CD4-positive, alpha-beta T cell treated with Interferon gamma for 1 hour (primary cell): ENCODE results near the gene HNRNPM.
A peak's percentile ranks its signal among the peaks of the same experiment; 100 is the strongest.

ENCODE experiments used
- DNase-seq: peaks from one replicate; pipeline ENCODE4 v3.0.0-alpha.2; 2020

Gene HNRNPM

DNA sequence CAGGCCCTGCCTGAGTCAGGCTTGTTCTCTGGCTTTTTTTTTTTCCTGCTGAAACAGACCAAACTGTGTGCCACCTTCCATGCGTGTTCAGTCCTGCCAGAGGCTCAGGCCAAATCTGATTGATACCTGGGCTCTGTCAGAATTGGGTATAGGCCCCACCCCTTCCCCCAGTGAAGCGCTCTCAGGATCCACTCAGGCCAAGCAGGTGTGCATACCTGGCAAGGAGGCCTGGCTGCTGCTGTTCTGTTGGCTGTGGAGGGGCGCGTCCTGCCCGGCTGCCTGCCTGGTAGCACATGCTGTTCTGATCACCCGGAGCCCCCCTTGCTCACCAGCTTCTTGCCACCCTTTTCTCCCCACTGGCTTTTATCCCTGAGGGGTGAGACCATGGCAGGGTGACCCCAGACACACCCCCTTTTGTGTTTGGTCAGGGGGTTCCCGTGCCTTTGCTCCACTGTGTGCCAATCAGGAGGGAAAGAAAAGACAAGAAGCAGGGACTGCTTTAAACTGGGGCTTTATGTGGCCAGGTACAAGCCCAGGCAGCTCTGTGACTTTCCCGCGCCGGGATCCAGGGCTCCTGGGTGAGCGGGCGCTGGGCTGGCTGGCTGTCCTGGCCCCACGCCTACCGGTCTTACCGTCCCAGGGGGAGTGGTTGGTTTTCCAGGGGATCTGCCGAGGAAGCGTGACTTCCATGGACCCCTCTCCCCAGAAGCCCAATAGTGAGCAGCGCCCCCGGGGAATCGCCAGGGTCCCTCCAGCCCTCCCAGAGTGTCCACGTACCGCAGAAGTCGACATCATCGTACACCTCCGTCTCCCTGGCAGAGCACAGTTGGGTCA lies 45.0 kb downstream of the HNRNPM start:
- no peak for DNase-seq

DNA sequence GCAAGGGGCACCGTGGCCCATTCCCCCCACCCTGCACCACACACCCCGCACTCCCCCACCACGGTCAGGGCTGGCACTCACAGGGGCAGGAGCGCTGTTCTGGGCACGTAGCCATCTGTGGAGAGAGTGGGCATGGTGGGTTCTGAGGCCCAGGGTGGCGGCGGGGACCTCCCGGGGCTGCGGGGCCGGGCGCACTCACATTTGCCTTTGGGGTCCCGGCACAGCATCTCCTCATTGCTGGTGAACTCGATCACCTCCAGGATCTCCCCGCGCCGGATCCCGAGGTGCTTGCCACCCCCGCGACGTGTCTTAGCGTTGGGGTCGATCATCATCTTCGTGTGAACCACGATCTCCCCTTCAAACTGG lies 45.6 kb downstream of the HNRNPM start:
- DNase-seq = no peak

DNA sequence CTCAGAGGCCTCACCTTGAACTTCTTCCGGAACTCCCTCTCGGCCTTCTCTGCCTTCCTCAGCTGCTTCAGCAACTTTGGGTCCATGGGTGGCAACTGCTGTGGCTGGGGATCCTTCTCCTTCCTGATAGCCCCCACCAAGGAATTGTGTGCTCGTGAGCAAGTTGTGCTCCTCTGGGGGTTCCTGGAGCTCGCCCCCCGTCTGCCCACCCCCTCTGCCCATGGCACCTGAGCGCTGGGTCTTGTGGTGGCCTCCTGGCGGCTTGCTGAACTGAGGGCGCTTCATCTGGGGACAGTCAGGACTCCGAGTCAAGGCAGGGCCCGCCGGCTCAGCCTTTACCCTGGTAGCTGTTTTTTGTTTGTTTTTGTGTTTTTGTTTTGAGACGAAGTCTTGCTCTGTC lies 46.1 kb downstream of the HNRNPM start:
- DNase-seq = no peak

DNA sequence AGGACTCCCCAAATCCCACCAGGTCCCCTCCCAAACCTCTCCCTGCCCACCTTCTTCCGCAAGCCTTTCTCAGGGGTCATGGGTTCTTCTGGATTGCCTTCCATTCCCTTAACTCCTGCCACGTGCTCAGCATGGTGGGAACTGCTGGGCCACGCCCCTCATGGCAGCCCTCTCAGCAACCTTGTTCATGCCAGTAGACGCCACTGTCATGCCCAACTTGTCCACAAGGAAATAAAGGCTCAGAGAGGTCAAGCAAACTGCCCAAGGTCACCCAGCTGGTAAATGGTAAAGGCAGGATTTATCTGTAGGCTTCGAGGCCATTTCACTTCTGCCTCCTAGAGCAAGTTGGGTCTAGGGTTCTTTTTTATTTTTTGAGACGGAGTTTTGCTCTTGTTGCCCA lies 46.8 kb downstream of the HNRNPM start:
- no peak for DNase-seq

DNA sequence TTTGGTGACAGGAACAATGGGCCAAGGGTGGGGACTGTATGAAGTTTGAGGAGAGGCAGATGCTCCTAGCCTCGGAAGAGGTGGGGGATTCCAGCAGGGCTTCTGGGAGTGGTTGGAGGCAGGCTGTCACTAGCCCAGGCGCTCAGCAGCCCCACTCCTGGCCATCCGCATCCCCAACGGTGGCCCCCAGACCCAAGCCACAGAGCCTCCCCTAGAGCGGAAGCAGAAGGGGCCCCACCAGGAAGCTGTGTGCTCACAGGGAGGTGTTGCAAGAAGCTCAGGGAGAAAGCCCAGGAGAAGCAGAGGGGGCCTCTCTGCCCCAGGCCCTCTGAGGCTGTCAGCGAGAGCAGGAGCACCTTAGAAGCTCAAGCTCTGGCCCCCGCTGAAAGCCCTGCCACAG lies 49.4 kb downstream of the HNRNPM start:
- DNase-seq = peak; percentile 24

DNA sequence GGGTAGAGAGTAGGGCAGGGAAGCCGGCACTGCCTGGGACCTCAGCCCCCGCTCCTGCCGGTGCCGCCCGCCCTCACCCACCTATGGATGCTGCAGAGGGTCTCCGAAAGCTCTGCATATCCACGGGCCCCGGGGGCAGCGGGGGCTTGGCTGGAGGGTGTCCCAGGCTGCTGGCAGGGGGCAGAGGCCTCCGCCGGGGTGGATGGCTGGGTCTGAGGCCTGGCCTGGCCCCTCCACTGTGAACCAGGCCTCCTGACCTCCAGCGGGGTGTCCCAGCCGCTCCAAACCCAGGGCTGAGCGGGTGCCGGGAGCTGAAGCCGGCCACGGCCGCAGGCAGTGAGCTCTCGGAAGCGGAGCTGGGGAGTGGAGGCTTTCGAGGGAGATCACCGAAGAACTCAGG lies 53.5 kb downstream of the HNRNPM start:
- no peak for DNase-seq

DNA sequence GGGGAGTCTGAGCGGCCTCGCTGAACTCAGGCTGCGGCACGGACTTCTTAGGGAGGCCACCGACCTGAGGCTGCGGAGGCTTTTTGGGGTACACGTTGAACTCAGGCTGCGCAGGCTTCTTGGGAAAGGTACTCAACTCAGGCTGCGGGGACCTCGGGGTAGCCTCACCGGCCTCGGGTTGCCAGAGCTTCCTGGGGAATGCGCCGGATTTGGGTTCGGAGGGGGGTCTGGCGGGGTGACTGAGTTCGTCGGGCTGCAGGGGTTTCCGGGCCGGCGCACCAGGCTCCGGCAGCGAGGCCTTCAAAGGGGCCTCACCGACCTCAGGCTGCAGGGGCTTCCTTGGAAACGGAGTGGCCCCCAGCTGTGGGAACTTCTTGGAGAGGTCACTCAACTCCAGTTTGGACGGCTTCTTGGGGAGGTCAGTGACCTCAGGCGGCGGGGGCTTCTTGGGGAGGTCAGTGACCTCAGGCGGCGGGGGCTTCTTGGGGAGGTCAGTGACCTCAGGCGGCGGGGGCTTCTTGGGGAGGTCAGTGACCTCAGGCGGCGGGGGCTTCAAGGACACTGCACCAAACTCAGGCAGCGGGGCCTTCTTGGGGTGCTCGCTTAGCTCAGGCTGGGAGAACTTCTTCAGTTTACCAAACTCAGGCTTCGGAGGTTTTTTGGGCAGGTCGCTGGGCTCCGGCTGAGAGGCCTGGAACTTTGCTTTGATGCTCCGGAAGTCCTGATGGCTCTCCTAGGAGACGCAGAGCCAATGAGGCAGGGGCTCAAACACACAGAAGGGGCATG lies 54.5 kb downstream of the HNRNPM start:
- DNase-seq = no peak

DNA sequence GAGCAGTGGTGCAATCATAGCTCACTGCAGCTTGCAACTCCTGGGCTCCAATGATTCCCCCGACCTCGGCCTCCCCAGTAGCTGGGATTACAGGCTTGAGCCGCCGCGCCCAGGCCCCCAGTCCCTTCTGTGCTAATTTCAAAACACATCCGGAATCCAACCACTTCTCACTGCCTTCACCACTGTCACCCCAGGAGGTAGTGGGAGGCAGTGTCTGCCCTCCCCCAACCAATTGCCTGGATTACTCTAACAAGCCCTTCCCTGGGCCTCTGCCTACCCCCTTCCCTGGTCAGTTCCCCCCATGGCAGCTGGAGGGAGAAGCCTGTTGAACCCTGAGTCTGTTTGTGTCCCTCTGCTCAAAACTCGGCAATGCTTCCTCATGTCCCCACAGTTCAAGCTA lies 55.4 kb downstream of the HNRNPM start:
- peak; percentile 11 for DNase-seq

DNA sequence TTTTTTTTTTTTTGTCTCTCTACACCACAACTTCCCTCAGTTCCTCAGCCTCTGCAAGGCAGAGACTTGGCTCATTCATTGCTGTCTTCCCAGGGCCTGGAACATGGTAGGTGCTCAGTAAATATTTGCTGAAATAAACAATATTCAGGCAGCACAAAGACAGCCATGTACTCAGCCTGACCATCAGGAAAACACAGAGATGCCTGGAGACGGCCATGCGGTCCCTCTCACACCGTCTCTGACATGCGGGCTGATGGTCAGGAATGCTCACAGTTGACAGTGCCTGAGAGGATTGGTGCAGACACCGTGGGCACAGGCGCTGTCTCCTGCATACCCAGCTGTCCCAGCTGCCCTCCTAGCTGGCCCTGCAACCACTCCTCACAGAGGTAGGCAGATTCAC lies 56.7 kb downstream of the HNRNPM start:
- DNase-seq = no peak

DNA sequence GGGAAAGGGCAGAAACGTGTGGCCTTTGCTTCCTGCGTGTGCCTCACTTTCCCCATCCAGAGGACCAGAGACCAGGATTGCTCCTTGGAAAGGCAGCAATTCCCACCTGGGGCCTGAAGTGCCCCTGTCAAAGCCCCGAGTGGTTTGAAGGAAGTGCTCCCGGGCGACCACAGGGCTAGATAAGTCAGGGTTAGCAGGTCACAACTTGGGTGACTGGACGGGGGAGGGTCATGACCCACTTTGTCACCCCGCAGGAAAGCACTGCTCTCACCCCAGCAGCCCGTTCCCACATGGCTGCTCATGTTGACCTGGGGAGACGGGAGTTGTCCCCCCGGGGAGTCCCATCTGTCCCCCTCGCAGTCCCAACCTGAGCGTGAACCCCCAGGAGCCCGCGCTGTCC lies 57.2 kb downstream of the HNRNPM start:
- DNase-seq = no peak

DNA sequence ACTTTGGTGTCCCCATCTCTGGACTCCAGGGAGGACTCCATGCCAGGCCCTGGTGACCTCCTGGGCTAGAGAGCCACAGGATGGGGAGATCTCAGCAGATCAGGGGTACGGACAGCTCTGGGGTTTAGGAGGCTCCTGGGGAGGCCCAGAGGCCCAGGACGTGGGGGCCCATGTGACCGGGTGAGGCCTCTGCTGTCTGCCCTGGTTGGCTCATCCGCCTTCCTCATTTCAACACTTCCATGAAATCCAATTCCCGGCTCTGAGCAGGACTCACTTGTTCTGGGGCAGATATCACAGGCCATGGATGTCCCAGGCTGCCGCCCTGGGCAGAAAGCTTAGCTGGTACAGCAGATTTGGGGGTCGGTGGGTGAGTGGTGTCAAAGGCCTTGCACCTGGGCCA lies 58.7 kb downstream of the HNRNPM start:
- peak; percentile 39 for DNase-seq

DNA sequence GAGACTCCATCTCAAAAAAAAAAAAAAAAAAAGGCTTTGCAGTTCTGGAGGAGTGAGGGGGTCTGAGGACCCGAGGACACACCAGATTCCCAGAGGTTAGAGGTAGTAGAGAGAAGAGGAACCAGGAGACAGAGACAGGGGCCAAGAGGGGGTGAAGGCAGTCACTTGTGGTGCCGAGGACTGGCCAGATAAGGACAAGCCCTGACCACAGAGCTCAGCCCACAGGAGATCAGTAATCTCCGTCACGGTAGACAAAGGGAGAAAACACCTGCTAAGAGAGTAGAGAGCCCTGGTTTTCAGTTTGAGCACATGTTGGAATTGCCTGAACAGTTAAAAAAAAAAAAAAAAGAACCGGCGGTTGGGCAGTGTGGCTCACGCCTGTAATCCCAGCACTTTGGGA lies 59.4 kb downstream of the HNRNPM start:
- DNase-seq = no peak

DNA sequence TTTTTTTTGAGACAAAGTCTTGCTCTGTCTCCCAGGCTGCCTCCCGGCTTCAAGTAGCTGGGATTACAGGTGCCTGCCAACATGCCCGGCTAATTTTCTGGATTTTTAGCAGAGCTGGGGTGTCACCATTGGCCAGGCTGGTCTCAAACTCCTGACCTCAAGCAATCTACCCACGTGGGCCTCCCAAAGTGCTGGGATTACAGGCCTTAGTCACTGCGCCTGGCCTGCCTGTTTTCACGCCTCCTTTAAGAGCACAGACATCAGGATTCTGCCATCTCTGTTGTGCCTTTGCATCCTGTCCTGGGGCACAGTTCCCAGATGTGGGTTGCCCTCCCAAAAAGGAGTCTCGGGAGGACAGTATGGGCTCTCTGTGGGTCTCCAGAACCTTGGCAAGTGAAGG lies 60.1 kb downstream of the HNRNPM start:
- no peak for DNase-seq

DNA sequence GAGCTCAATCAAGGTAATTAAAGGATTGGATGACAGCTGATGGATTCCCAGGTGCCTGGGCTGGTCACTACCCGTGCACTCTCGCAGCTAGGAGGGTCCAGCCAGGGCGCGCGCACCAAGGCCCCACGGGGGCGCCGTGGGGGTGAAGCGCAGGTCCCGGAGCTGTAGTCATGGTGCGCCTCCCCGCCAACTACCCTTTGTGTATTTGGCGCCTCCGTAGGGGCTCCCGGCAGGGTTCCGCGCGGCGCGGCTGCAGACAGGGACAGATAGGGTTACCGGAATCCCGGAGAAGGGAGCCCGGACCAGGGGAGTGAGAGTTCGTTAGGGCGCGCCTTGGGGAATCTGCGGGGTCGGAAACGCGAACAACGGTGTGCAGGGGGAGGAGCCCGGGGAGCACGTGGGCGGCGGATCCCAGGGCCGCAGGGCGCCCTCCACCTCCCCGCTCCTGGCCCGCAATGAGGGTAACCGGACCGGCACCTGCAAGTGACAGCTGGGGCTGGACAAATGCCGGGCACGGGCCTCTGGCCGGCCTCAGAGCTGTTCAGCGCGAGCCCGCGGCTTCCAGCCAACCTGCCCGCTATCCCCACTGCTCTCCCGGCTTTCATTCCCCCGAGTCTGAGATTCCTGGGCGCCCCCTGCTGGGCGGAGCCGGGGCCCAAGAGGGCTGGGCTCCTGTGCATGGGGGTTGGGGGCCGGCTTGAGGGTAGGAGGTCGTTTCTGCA lies 61.1 kb downstream of the HNRNPM start:
- peak; percentile 52 for DNase-seq

DNA sequence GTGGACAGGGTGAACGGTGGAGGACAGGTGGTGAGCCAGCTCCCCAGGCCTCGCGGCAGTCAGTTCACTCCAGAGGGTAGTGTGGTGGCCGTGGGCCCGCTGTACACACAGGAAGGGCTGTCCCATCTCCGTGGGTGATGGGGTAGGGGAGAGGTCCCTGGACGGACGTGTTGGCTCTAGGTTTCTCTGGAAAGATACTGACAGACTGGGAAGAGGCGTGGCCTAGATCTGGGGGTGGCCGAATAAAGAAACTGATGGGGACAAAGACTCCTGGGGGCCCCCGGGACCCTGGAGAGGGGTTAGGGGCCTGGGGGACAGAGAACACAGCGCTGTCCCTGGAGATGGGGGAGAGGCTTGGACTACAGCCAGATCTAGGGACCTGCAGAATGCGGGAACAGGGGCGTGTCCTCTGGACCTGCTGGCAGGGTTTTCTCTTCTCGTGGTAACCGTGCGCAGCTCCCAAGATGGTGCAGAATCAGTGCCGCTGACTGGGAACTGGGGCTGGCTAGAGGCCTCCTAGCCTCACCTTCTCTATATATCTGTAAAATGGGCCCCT lies 61.7 kb downstream of the HNRNPM start:
- no peak for DNase-seq

DNA sequence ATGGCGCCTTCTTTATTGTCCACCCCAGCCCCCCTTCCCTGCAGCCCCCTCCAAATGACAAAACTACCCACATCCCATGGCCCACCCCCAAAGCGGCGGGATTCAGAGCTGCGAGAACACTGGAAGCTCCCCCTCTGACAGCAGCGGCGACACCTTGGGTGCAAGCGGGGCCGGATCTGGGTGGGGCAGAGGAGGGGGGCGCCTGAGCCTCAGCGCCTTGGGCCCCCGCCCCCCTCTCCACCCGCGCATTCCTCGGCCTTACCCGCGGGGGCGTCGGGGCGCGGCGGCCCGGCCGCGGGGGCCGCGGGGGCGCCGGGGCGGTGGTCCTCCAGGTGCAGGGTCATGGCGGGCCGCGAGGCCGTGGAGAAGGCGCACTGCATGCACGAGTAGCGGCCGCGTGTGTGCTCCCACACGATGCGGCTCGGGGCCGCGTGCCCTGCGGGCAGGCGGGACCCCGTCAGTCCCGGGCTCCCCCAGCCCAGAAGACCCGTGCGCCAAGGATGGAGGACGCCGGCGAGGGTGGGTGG lies 65.9 kb downstream of the HNRNPM start:
- DNase-seq = no peak

DNA sequence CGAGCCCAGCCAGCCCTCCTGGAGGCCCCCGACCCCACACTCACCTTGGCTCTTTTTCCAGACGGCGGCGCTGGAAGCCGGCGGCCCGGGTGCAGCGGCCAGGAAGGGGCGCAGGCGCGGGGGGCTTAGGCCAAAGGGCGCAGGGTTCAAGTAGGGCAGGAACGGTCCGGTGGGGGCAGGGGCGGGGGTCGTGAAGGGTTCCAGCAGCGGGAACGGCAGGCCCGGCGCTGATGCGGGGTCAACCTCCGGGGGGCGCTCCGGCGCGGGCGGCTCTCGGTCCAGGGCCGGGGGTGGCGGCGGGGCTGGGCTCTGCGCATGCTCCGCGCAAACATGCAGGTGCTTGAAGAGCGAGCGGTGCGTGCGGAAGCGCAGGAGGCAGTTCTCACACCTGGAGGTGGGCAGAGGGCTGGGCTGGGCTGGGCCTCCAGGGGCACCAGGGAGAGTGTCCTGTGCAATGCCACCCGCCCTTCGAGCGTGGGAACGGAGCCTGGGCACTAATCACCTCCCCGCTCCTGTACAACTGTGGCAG lies 66.9 kb downstream of the HNRNPM start:
- no peak for DNase-seq

DNA sequence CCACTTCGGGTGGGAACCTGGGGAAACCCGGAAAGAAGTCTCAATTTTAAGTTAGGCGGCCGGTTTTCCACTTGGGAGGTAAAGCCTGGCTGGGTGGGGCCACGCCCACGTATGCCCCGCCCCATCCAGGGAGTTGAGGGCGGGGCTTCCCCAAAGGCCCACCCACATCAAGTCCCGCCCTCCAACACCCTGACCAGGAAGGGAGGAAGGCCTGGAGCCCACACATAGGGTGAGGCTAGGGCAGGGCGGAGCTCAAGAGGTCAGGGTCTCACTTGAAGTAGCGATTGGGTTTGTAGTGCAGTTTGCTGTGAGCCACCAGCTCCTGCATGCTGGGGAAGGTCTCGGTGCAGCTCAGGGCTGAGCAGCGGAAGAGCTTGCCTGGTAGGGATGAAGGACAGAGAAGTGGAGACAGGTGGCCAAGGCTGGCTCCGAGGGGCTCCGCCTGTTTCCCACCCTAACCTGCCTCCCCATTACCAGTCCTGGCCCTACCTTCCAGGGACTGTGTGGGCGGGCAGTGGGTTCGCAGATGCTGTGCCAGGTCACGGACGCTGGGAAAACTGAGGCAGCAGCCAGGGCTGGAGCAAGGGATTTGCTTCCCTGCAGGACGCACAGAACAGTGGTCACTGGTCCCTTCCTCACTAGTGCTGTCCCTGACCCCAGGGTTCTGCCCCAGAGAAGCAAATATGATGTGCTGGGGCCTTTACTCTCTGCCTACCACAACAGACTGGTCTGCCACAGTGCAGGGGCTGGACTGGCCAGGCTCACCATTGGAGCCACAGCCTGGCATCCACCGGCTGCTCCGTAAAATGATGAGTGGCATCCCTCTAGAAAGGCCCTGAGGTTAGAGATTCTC lies 67.6 kb downstream of the HNRNPM start:
- DNase-seq = no peak

DNA sequence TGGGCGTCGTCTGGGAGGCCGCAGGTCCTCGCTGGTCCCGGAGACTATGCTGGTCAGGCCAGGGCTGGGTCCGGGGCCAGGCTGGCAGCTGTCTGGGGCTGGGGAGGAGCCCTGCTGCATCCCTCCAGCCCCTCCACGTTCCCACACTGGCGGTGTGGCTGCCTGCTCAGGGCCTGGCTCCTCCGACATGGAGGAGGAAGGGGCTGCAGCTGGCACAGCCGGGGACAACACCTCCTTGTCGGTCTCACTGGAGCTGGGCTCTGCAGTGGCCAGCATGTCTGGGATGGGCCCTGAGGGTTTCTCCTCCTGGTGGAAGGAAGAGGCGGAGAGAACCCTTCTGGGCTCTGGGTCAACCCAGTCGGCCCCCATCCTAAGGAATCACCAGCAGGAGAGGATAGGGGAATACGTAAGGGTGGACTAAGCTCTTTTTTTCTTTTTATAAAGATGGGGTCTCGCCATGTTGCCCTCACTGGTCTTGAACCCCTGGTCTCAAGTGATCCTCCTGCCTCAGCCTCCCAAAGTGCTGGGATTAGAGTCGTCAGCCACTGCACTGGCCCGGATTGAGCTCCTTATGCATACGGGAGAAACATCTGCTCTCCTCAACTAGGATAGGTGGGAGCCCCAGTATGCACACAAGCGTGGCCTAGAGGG lies 68.4 kb downstream of the HNRNPM start:
- no peak for DNase-seq

DNA sequence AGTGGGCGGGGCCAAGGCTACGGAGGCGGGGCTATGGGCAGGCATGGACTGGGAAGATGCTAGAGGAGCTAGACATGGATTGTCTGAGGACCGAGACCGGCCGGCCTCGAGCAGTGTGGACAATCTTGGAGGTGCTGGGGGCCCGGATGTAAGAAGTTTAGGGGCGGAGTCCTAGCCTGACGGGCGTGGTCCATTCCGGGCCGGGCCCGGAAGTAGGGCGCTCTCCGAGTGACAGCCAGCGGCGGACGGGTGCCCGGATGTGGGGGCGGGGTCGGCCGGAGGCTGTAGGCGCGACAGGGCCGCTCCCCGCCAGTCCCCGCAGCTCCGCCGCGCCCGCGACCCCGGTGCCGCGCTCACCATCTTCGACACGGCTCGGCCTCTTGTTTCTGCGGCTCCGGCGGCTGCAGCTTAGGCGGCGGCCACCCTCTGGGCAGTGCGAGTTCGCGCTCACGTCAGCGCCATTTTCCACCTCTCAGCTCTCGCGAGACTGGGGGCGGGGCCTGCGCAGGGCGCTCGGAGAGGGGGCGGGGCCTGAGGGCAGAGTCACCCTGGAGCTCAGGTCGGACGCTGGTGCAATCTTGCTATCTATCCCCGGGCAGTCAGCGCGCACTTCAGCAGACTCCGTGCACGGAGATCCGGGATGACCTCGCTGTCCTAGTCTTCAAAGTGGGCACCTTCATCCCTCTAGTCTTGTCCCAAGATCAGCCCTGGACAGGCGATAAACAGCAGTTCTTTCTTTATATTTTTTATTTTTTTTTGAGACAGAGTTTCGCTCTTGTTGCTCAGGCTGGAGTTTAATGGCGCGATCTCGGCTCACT lies 69.1 kb downstream of the HNRNPM start, which contains the start of gene ZNF414:
Gene ZNF414, minus strand, starts transcription at position 481 of the 818 bp plus-strand sequence. Its CDS starts 121 bp downstream, at position 360.
- peak; percentile 93 for DNase-seq
